ENCODE results near the gene EPSTI1.

- TF ChIP-seq, protein P1, sequence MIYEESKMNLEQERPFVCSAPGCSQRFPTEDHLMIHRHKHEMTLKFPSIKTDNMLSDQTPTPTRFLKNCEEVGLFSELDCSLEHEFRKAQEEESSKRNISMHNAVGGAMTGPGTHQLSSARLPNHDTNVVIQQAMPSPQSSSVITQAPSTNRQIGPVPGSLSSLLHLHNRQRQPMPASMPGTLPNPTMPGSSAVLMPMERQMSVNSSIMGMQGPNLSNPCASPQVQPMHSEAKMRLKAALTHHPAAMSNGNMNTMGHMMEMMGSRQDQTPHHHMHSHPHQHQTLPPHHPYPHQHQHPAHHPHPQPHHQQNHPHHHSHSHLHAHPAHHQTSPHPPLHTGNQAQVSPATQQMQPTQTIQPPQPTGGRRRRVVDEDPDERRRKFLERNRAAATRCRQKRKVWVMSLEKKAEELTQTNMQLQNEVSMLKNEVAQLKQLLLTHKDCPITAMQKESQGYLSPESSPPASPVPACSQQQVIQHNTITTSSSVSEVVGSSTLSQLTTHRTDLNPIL (CRISPR knock-in tag; IDR thresholded peaks at IDR 0.05; ENCODE audit: low read depth), result no peak
- TF ChIP-seq ESRRG (CRISPR knock-in tag; IDR thresholded peaks at IDR 0.05) (no peak), SNAI2 (CRISPR knock-in tag; IDR thresholded peaks at IDR 0.05) (no peak), GLIS3 (CRISPR knock-in tag; IDR thresholded peaks at IDR 0.05) (no peak)
- TF ChIP-seq, protein P2, sequence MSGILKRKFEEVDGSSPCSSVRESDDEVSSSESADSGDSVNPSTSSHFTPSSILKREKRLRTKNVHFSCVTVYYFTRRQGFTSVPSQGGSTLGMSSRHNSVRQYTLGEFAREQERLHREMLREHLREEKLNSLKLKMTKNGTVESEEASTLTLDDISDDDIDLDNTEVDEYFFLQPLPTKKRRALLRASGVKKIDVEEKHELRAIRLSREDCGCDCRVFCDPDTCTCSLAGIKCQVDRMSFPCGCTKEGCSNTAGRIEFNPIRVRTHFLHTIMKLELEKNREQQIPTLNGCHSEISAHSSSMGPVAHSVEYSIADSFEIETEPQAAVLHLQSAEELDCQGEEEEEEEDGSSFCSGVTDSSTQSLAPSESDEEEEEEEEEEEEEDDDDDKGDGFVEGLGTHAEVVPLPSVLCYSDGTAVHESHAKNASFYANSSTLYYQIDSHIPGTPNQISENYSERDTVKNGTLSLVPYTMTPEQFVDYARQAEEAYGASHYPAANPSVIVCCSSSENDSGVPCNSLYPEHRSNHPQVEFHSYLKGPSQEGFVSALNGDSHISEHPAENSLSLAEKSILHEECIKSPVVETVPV (CRISPR knock-in tag; IDR thresholded peaks at IDR 0.05), result no peak
These were observed 119.0 kb downstream of the EPSTI1 start for GRCh38 chr13:42873081-42873480.

All from SK-N-SH treated with all-trans-retinoic acid at 6 μM for 48 hours (cell line).